GM19468 (cell line): ENCODE data around the gene MSRB1.

Experiments
- ATAC-seq: cut with Tn5 transposase; IDR thresholded peaks from one replicate; pipeline ENCODE4 v1.9.1; 2021; ENCODE audit warnings: mild to moderate bottlenecking, moderate library complexity, moderate number of reproducible peaks; ENCODE audit not compliant: unreplicated experiment; ENCODE audit errors: extremely low read depth

The MSRB1 gene

GRCh38 chr16:1919327-1919998 is 23.5 kb downstream of the MSRB1 start:
- ATAC-seq, result no peak

- ATAC-seq, result no peak
Measured at GRCh38 chr16:1918351-1919326, 24.4 kb downstream of the MSRB1 start, which contains the start of gene HS3ST6. Gene HS3ST6 (minus strand): TSS chr16:1918415. CDS start chr16:1918323, 92 bp downstream.

- no peak for ATAC-seq
Measured at GRCh38 chr16:1917665-1918350, 25.2 kb downstream of the MSRB1 start.

GRCh38 chr16:1917056-1917664 is 25.8 kb downstream of the MSRB1 start:
- ATAC-seq, result no peak

GRCh38 chr16:1916640-1916990 is 26.4 kb downstream of the MSRB1 start:
- ATAC-seq, result no peak

GRCh38 chr16:1915732-1916639 is 27.0 kb downstream of the MSRB1 start:
- ATAC-seq, result no peak

GRCh38 chr16:1914988-1915387 is 28.0 kb downstream of the MSRB1 start:
- ATAC-seq, result no peak

GRCh38 chr16:1914084-1914608 is 28.9 kb downstream of the MSRB1 start:
- ATAC-seq, result no peak

- ATAC-seq, result no peak
Measured at GRCh38 chr16:1913327-1914083, 29.5 kb downstream of the MSRB1 start.

- ATAC-seq, result no peak
Measured at GRCh38 chr16:1912215-1912543, 30.8 kb downstream of the MSRB1 start.

- ATAC-seq, result no peak
Measured at GRCh38 chr16:1911467-1912214, 31.4 kb downstream of the MSRB1 start.

- ATAC-seq, result no peak
Measured at GRCh38 chr16:1909561-1910231, 33.3 kb downstream of the MSRB1 start.

GRCh38 chr16:1908983-1909382 is 34.0 kb downstream of the MSRB1 start:
- ATAC-seq, result no peak

GRCh38 chr16:1908184-1908583 is 34.8 kb downstream of the MSRB1 start:
- ATAC-seq, result no peak

GRCh38 chr16:1907226-1907860 is 35.7 kb downstream of the MSRB1 start:
- ATAC-seq, result no peak

- no peak for ATAC-seq
Measured at GRCh38 chr16:1906846-1907165, 36.2 kb downstream of the MSRB1 start.
